GM21367 (cell line): Measurements from ENCODE around the gene LRRTM3.

ENCODE experiments used
- ATAC-seq: cut with Tn5 transposase; IDR thresholded peaks from one replicate; pipeline ENCODE4 v1.9.1; 2021; ENCODE audit not compliant: unreplicated experiment

The LRRTM3 gene

DNA sequence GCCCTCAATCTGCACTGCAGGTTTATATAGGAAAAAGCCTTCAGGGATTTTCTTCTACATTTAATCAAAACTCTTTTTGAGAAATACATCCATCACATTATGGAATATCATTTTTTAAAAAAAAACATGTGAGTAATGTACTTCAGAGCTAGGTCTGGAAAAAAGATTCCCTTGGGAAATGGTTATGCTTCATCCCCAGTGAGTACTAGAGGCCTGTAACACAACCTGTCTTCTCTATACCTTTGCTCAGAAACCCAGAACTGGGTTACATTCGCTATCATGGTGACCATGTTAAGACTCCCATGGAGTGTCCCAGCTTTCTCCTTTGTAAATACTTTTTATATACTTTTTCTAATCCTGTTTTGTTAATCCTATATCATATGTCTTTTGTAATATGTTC, 186.9 kb downstream of the LRRTM3 start:
- no peak for ATAC-seq

DNA sequence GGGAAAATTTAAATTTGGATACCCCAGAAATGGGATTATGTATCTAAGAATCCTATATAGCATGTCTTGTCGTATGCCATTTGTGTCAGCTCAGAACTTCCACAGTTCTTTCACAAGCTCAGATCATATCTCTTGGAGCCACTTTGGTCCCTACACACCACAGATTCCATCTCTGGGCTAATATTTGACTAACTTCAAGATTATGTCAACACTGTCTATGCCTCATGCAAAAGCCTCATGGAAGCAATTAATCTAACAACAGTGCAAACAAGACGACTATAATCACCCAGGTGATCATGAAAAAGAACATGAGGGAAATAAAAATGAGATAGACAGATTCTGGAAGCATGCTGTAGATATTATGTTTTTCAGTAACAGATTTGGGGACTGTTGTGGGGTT, 189.1 kb downstream of the LRRTM3 start:
- ATAC-seq, result no peak

DNA sequence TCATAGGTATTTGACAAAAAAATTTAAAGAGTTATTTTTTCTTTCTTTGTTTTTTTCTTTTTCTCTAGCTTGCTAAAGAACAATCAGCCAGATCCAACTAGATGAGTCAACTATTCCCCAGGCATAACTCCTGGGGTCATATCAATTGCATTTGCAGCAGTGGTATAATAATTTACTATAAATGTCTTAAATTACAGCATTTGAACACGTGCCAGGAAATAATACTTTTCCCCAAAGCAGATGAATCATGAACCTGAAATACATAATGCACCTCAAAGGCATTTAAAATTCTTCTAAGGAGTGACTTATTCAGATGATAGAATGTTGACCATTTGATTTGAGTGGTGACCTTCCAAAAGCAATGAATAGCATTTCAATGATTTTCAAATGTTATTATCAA, 190.1 kb downstream of the LRRTM3 start:
- ATAC-seq, result no peak

DNA sequence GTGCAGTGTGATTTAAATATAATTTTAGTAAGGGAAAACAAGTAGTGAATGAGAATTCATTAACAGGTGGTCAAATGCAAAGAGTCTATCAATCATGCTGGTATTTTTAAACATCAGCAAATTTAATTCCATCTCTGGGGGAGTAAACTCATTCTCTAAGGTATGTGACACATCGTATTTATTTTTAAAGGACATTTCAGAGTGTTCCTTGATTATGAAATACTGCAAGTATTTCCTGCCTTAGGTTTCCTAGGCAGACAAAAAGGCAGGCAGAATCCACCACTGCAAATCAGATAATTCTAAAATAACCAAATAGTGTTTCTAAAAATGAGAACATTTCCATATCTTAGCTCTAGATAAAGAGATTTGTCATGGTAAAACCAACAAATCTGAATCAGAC, 193.8 kb downstream of the LRRTM3 start:
- ATAC-seq, result no peak

DNA sequence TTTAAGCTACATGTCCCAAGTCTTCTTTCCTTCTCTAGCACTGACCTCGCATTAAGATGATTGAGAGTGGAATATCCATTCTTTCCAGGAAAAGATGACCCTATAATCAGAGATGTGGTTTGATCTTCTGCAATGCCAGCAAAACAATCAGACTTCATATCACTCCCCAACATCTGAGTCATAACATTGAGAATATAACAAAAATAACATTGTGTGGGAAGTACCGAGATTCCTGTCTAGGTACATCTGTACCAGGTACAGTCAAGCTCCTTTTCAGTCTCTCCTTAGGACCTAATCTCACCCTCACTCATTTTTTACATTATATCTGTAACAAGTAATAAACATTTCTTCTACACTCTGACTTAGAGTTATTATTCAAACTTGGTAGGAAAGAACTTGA, 201.6 kb downstream of the LRRTM3 start:
- ATAC-seq, result no peak

DNA sequence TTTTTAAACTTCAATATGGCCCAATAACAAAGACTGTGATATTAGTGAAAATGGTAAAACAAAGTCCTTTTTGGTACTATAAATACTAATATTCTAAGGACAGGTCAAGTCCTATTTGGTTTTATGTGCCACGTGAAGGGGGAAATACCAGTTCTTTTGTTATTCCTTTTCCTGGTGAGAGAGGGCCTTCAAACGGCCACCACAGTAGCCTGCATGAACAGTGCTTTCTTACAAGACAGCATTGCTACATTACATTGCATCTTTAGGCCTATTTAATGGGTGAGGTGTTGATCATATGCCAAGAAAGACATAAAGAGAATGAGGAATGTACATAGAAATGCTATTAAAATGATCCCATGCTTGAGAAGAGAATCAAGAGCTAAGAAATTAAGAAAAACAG, 214.8 kb downstream of the LRRTM3 start:
- ATAC-seq, result no peak

DNA sequence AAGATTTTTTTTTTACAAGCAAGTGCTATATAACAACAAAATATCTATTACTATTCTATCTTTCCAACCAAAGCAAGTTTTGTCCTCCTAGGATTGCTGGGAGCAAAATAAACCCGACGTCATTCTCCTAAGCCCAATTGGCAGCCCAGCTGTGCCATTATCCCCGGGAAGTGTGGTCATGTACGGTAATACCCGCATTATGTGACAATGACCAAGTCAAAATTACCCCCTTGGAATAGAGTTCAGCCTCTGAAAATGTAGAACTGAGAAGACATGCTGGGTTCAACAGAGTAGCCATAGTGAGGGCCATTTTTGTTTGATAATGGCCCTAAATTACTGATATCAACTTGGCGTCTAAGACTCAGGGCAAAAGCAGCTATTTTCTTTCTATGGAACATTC, 215.5 kb downstream of the LRRTM3 start:
- no peak for ATAC-seq

DNA sequence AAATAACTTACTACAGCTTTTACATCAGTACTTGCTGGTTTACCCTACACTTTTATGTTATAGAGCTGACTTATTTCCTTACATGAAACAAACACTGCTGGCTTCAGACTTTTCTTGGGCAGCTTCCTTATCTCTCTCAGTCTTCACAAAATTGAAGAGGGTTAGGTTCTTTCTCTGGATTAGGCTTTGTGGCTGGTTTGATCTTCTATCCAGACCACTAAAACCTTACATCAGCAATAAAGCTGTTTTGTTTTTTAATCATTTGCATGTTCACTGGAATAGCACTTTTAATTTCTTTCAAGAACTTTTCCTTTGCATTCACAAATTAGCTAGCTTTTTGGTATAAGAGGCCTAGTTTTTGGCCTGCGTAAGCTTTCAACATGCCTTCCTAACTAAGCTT, 218.7 kb downstream of the LRRTM3 start:
- no peak for ATAC-seq
